Measurements from ENCODE around the gene KAT6B.

The KAT6B gene

GRCh38 chr10:74949843-74950765 is 123.7 kb downstream of the KAT6B start:
- no peak for DNase-seq (ENCODE audit: low read depth)
- no peak for TF ChIP-seq CTCF (IDR thresholded peaks at IDR 0.05; ENCODE audit: insufficient read depth, low read depth, low read length, missing control alignments)
- H3K4me3 ChIP-seq (ENCODE audit: low read depth, low read length), result no peak overlapping the region

GRCh38 chr10:74953214-74953613 is 126.8 kb downstream of the KAT6B start:
- no peak for TF ChIP-seq CTCF (IDR thresholded peaks at IDR 0.05; ENCODE audit: insufficient read depth, low read depth, low read length, missing control alignments)
- no peak overlapping the region for H3K4me3 ChIP-seq (ENCODE audit: low read depth, low read length)
- DNase-seq (ENCODE audit: low read depth), result no peak

GRCh38 chr10:74955796-74956195 is 129.4 kb downstream of the KAT6B start:
- no peak for TF ChIP-seq CTCF (IDR thresholded peaks at IDR 0.05; ENCODE audit: insufficient read depth, low read depth, low read length, missing control alignments)
- DNase-seq (ENCODE audit: low read depth), result no peak
- no peak overlapping the region for H3K4me3 ChIP-seq (ENCODE audit: low read depth, low read length)

GRCh38 chr10:74956555-74957111 is 130.2 kb downstream of the KAT6B start:
- no peak for DNase-seq (ENCODE audit: low read depth)
- no peak for TF ChIP-seq CTCF (IDR thresholded peaks at IDR 0.05; ENCODE audit: insufficient read depth, low read depth, low read length, missing control alignments)

GRCh38 chr10:74957285-74957961 is 131.0 kb downstream of the KAT6B start:
- TF ChIP-seq CTCF (IDR thresholded peaks at IDR 0.05; ENCODE audit: insufficient read depth, low read depth, low read length, missing control alignments), result no peak
- DNase-seq (ENCODE audit: low read depth), result no peak
- no peak overlapping the region for H3K4me3 ChIP-seq (ENCODE audit: low read depth, low read length)

More at GRCh38 chr10:74956555-74957111, 130.2 kb downstream of the KAT6B start:
- no peak overlapping the region for H3K4me3 ChIP-seq (ENCODE audit: low read depth, low read length)

GRCh38 chr10:74958316-74958715 is 131.9 kb downstream of the KAT6B start:
- DNase-seq (ENCODE audit: low read depth), result no peak
- H3K4me3 ChIP-seq (ENCODE audit: low read depth, low read length), result no peak overlapping the region
- no peak for TF ChIP-seq CTCF (IDR thresholded peaks at IDR 0.05; ENCODE audit: insufficient read depth, low read depth, low read length, missing control alignments)
